Thoracic aorta (tissue), 2 donors: ENCODE data around the gene LSM6. TPM values are rescaled to one million over a fixed set of nuclear protein-coding genes. Genes with fewer than 3 reads are reported as not detected.

ENCODE experiments used
- ATAC-seq: fragments of 150-250 bp; one replicate; pipeline ENCODE4 v1.8.0; 2017; ENCODE audit warnings: low read depth; ENCODE audit not compliant: insufficient number of reproducible peaks, low FRiP score
- DNase-seq: peaks from one replicate; pipeline ENCODE4 v3.0.0-alpha.2; 2020; ENCODE audit warnings: low spot score
- H3K27ac ChIP-seq, 2 donors: fragments of 200-600 bp; sonication (generic); 1 replicate in 1 of 2; 2 replicates in 1 of 2; pipeline ENCODE4 v1.5.1; 2016; ENCODE audit warnings: mild to moderate bottlenecking in 2 of 2, moderate library complexity in 2 of 2
- H3K27me3 ChIP-seq: fragments of 200-600 bp; sonication (generic); replicated peaks from 2 replicates; pipeline ENCODE4 v1.6.0; 2016; ENCODE audit warnings: mild to moderate bottlenecking; ENCODE audit not compliant: insufficient read depth
- H3K36me3 ChIP-seq: fragments of 200-600 bp; sonication (generic); one replicate; pipeline ENCODE4 v1.5.1; 2016
- H3K4me1 ChIP-seq, 2 donors: fragments of 200-600 bp; sonication (generic); 1 replicate in 1 of 2; 2 replicates in 1 of 2; pipeline versions ENCODE4 v1.5.1 to v1.6.0; 2016; ENCODE audit warnings: low read depth in 2 of 2, mild to moderate bottlenecking in 1 of 2; ENCODE audit not compliant: control insufficient read depth in 1 of 2
- H3K4me3 ChIP-seq: fragments of 200-600 bp; sonication (generic); 2 replicates; pipeline ENCODE4 v1.5.1; 2016; ENCODE audit warnings: mild to moderate bottlenecking
- H3K9me3 ChIP-seq: fragments of 200-600 bp; sonication (generic); 2 replicates; pipeline ENCODE4 v1.5.1; 2016
- total RNA-seq, 2 donors: library from RNA; depleted of rRNA; stranded (reverse); fragments of >200 nt; gene quantifications; one replicate each; pipeline versions ENCODE4 v1.1.0 to v1.2.3, GENCODE V29; 2016
- TF ChIP-seq, protein P1 (sequence below): fragments of 200-600 bp; sonication (generic); IDR thresholded peaks from one replicate; pipeline ENCODE4 v1.5.1; 2019; ENCODE audit warnings: antibody characterized with exemption

Gene LSM6
- total RNA-seq, 2 donors from 2014 or later, result 20.6 to 54.4 TPM

GRCh38 chr4:146211440-146211839, 35.9 kb downstream of the LSM6 start:
- Histone ChIP-seq H3K36me3 (no peaks in the 10 kb centered on the region), H3K27ac (no peak overlapping the region), H3K4me3 (no peak overlapping the region), H3K27me3 (no peaks in the 10 kb centered on the region), H3K9me3 (no peaks in the 10 kb centered on the region), H3K4me1 (no peaks in the 10 kb centered on the region)
- no peak for DNase-seq
- no peak for ATAC-seq
- TF ChIP-seq, protein P1, sequence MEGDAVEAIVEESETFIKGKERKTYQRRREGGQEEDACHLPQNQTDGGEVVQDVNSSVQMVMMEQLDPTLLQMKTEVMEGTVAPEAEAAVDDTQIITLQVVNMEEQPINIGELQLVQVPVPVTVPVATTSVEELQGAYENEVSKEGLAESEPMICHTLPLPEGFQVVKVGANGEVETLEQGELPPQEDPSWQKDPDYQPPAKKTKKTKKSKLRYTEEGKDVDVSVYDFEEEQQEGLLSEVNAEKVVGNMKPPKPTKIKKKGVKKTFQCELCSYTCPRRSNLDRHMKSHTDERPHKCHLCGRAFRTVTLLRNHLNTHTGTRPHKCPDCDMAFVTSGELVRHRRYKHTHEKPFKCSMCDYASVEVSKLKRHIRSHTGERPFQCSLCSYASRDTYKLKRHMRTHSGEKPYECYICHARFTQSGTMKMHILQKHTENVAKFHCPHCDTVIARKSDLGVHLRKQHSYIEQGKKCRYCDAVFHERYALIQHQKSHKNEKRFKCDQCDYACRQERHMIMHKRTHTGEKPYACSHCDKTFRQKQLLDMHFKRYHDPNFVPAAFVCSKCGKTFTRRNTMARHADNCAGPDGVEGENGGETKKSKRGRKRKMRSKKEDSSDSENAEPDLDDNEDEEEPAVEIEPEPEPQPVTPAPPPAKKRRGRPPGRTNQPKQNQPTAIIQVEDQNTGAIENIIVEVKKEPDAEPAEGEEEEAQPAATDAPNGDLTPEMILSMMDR, result no peak

GRCh38 chr4:146212781-146213180, 37.3 kb downstream of the LSM6 start:
- Histone ChIP-seq H3K4me3 (no peak overlapping the region), H3K4me1 (no peaks in the 10 kb centered on the region), H3K27me3 (no peaks in the 10 kb centered on the region), H3K36me3 (no peaks in the 10 kb centered on the region), H3K27ac (no peak overlapping the region), H3K9me3 (no peaks in the 10 kb centered on the region)
- ATAC-seq, result no peak
- DNase-seq, result no peak
- TF ChIP-seq, protein P1, result no peak

DNA sequence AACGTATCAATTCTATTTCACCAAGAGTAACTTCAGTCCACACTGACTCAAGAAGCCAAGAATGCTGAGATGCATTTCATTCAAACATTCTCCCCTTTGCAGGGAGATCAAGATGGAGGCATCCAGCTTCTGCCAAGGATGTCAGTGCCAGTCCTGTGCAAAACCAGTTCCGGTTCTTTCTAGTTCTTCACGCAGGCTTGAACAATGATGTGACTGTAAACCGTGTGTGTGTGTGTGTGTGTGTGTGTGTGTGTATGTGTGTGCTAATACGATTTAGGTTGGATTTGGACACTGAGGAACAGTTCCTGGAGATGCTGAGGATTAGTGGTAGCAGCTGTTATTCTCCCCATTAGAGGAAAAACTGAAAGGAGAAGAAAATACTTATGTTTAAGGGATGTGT, 38.7 kb downstream of the LSM6 start, which contains the start of gene REELD1:
Gene REELD1 (plus strand): TSS at position 301 of the 400 bp plus-strand sequence. CDS start 2,415 bp downstream, outside the sequence.
- H3K4me1 ChIP-seq, result no peaks in the 10 kb centered on the region
- DNase-seq, result no peak
- no peaks in the 10 kb centered on the region for H3K36me3 ChIP-seq
- no peak within 1 kb of the TSS for H3K27ac ChIP-seq
- H3K4me3 ChIP-seq, result no peak within 1 kb of the TSS
- no peak for ATAC-seq
- no peaks in the 10 kb centered on the region for H3K27me3 ChIP-seq
- TF ChIP-seq, protein P1, result no peak
- H3K9me3 ChIP-seq, result no peaks in the 10 kb centered on the region

DNA sequence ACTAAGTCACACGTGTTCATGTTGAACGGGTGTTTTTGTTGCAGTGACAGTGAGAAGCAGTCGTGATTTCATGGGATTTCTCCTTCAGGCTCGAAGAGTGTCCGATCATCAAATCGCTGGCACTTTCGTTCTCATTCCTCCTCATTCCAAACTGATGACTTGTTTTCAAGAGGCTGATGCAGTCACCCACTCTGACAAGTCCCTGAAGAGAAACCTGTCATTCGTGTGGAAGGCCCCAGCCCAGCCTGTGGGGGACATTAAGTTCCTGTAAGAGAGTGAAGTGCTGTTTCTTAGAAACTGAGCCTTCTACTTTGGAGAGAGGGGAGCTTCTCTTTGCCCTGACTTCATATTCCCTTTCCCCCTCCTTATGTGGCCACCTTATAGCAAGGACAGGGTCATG, 46.8 kb downstream of the LSM6 start:
- no peak for ATAC-seq
- H3K27me3 ChIP-seq, result no peaks in the 10 kb centered on the region

GRCh38 chr4:146224326-146224966, 48.9 kb downstream of the LSM6 start:
- DNase-seq, result no peak
- Histone ChIP-seq H3K36me3 (no peaks in the 10 kb centered on the region), H3K4me3 (no peak overlapping the region), H3K27me3 (no peaks in the 10 kb centered on the region), H3K4me1 (no peaks in the 10 kb centered on the region), H3K9me3 (no peaks in the 10 kb centered on the region), H3K27ac (no peak overlapping the region)
- TF ChIP-seq, protein P1, result no peak
- no peak for ATAC-seq

More for the DNA sequence above, 46.8 kb downstream of the LSM6 start:
- Histone ChIP-seq H3K27ac (no peak overlapping the region), H3K9me3 (no peaks in the 10 kb centered on the region), H3K36me3 (no peaks in the 10 kb centered on the region), H3K4me3 (no peak overlapping the region), H3K4me1 (no peaks in the 10 kb centered on the region)
- TF ChIP-seq, protein P1, result no peak
- DNase-seq, result no peak
